ENCODE data around the gene SLC25A11. TPM values are rescaled to one million over a fixed set of nuclear protein-coding genes. Genes with fewer than 3 reads are reported as not detected.

Gene SLC25A11
- total RNA-seq, 1 experiment from 2014 or later = 75.1 TPM

DNA sequence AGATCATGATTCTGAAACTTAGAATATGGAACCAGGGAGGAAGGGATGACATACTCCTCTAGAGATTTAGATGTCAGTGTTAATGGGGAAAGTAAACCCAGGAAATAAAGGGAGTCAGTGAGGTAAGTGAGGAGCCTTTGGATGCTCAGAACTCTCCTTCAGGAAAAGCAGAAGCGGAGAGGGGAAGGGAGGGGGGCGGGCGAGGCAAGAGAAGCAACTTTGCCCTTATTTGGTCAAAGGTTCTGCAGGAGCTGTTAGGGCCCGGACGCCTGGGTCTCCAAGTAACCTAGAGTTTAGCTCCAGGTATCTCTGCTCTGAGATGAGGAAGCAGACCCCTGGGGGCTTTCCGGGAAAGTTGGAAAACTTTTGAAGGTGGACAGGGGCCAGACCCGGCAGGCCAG is 7.2 kb upstream of the SLC25A11 start:
- no TSS peak for BruUV-seq (replicated peaks)
- H3K9me3 ChIP-seq (ENCODE audit: control insufficient read depth in 1 of 2, insufficient read depth in 1 of 2, low read depth in 1 of 2, low read length in 2 of 2) = no peaks in the 10 kb centered on the region
- H3K79me2 ChIP-seq (ENCODE audit: insufficient read depth, low read length) = peaks cover 75% of the 10 kb centered on the region
- peak overlapping the region; percentile 100 for H3K4me2 ChIP-seq (ENCODE audit: low read length)
- intact Hi-C loops (cut with micrococcal nuclease) = loop anchor here (5.0 kb wide), 1 partner anchor 40 kb away; the partner anchor contains the start of gene CAMTA2
- DNase-seq (ENCODE audit: low read depth, low spot score) (no peak), ATAC-seq (no peak)
- H3K27ac ChIP-seq (ENCODE audit: low read depth, low read length) = peak overlapping the region; percentile 99
- no peak overlapping the region for H2AFZ ChIP-seq (ENCODE audit: low read depth, low read length, poor library complexity, severe bottlenecking)
- ChIA-PET POLR2A (interaction anchor here (1.7 to 4.7 kb wide), 2 partner anchors 16 to 21 kb away, joined by 5 to 45 read pairs; partner anchors contain the start of gene SPAG7), RAD21 (ENCODE audit: low non-redundant PET in 1 of 2, low total read pairs in 2 of 2, uncharacterized antibody in 2 of 2, unreplicated experiment in 2 of 2) (no interaction called here), CTCF (no interaction called here)
- H3K9me2 ChIP-seq (ENCODE audit: insufficient read depth) = no peaks in the 10 kb centered on the region
- peak overlapping the region; percentile 96 to 97 for H3K4me3 ChIP-seq (replicated peaks in 1 of 2; ENCODE audit: low read depth in 1 of 2, low read length in 2 of 2)
- TF ChIP-seq FOSL1 (IDR thresholded peaks at IDR 0.05; ENCODE audit: low read depth) (no peak), POLR2AphosphoS5 (IDR thresholded peaks at IDR 0.05; ENCODE audit: low read depth, low read length) (peak; percentile 41), TCF7L2 (IDR thresholded peaks at IDR 0.05; ENCODE audit: borderline replicate concordance, extremely low read depth, insufficient read depth, insufficient read length) (no peak), POLR2A (IDR thresholded peaks at IDR 0.05; ENCODE audit: borderline replicate concordance, extremely low read depth, insufficient read depth, insufficient read length) (no peak), SRF (IDR thresholded peaks at IDR 0.05; ENCODE audit: low read depth) (no peak; the same call in 1 of the 2 replicates), EZH2 (IDR thresholded peaks at IDR 0.05) (no peak)
- TF ChIP-seq, protein P1, sequence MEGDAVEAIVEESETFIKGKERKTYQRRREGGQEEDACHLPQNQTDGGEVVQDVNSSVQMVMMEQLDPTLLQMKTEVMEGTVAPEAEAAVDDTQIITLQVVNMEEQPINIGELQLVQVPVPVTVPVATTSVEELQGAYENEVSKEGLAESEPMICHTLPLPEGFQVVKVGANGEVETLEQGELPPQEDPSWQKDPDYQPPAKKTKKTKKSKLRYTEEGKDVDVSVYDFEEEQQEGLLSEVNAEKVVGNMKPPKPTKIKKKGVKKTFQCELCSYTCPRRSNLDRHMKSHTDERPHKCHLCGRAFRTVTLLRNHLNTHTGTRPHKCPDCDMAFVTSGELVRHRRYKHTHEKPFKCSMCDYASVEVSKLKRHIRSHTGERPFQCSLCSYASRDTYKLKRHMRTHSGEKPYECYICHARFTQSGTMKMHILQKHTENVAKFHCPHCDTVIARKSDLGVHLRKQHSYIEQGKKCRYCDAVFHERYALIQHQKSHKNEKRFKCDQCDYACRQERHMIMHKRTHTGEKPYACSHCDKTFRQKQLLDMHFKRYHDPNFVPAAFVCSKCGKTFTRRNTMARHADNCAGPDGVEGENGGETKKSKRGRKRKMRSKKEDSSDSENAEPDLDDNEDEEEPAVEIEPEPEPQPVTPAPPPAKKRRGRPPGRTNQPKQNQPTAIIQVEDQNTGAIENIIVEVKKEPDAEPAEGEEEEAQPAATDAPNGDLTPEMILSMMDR (IDR thresholded peaks at IDR 0.05 in 2 of 3, conservative IDR thresholded peaks at IDR 0.05 in 1 of 3; ENCODE audit: borderline replicate concordance in 1 of 3, insufficient read depth in 1 of 3, low read depth in 2 of 3, low read length in 2 of 3) = no peak
- H3K4me1 ChIP-seq (ENCODE audit: control insufficient read depth in 1 of 2, insufficient read depth in 2 of 2, low read length in 2 of 2) = peaks cover 35 to 68% of the 10 kb centered on the region in 2 experiments
- H3K27me3 ChIP-seq (ENCODE audit: insufficient read depth, low read length) = no peaks in the 10 kb centered on the region
- H4K20me1 ChIP-seq (ENCODE audit: insufficient read depth) = peaks cover 12% of the 10 kb centered on the region; the same call in 1 of the 2 replicates
- peak overlapping the region; percentile 97 for H3K9ac ChIP-seq (ENCODE audit: low read length)
- peaks cover 9 to 25% of the 10 kb centered on the region in 2 experiments; a peak in 2 of 4 replicates for H3K36me3 ChIP-seq (ENCODE audit: control insufficient read depth in 1 of 2, insufficient read depth in 2 of 2, low read length in 2 of 2)
